Transverse colon (tissue), 4 donors: ENCODE data around the gene ABHD17A. TPM values are rescaled to one million over a fixed set of nuclear protein-coding genes. Genes with fewer than 3 reads are reported as not detected.

Experiments
- DNase-seq: peaks from one replicate; pipeline ENCODE4 v3.0.0-alpha.2; 2019
- H3K27ac ChIP-seq, 4 donors: fragments of 200-600 bp; sonication (generic); 2 replicates each; pipeline ENCODE4 v1.5.1; 2016 to 2018; ENCODE audit warnings: inconsistent platforms in 4 of 4
- H3K27me3 ChIP-seq: fragments of 200-600 bp; sonication (generic); 2 replicates; pipeline ENCODE4 v1.5.1; 2017; ENCODE audit warnings: inconsistent platforms
- H3K36me3 ChIP-seq, 4 donors: fragments of 200-600 bp; sonication (generic); 2 replicates each; pipeline ENCODE4 v1.5.1; 2017 to 2019; ENCODE audit warnings: inconsistent platforms in 4 of 4
- H3K4me1 ChIP-seq, 4 donors: fragments of 200-600 bp; sonication (generic); 2 replicates each; pipeline ENCODE4 v1.5.1; 2017 to 2020; ENCODE audit warnings: inconsistent platforms in 4 of 4
- H3K4me3 ChIP-seq, 4 donors: fragments of 200-600 bp; sonication (generic); 1 replicate in 1 of 4; 2 replicates in 3 of 4; pipeline versions ENCODE4 v1.5.1 to v1.6.1; 2017 to 2019; ENCODE audit warnings: inconsistent platforms in 4 of 4
- H3K9me3 ChIP-seq, 2 donors: fragments of 200-600 bp; sonication (generic); 2 replicates each; pipeline ENCODE4 v1.5.1; 2017 to 2019; ENCODE audit warnings: inconsistent platforms in 2 of 2
- EP300 ChIP-seq: sonication (generic); formaldehyde crosslinking; IDR thresholded peaks from one replicate; pipeline ENCODE4 v1.6.1; 2017; ENCODE audit warnings: antibody characterized with exemption, low read depth
- POLR2A ChIP-seq: fragments of 450-650 bp; IDR thresholded peaks from one replicate; pipeline ENCODE4 v1.6.1; 2016; ENCODE audit warnings: antibody characterized with exemption, mild to moderate bottlenecking, moderate library complexity
- POLR2AphosphoS5 ChIP-seq, 3 donors: sonication (generic); formaldehyde crosslinking; IDR thresholded peaks; one replicate each; pipeline ENCODE4 v1.6.1; 2016; ENCODE audit warnings: antibody characterized with exemption in 3 of 3
- WGBS, 2 donors: methylation state at CpG; one replicate each; pipeline ENCODE4 v1.1.5; 2018; ENCODE audit warnings: low coverage in 1 of 2; 5-methylcytosine and 5-hydroxymethylcytosine counted together
- in situ Hi-C, 4 donors: fragments of 200-750 bp; cut with MboI; loops; one replicate each; pipeline versions ENCODE4 v1.15.0 to v1.15.1; 2017; ENCODE audit warnings: low sequenced_read_pairs in 3 of 4, low pct_ligation_motif_present in 1 of 4, low pct_unique_long_range_greater_than_20kb in 1 of 4
- intact Hi-C: fragments of 100-400 bp; cut with DNase I; formaldehyde crosslinking; loops from one replicate; pipeline ENCODE4 v1.15.1; 2023; ENCODE audit warnings: low total_unique reads
- total RNA-seq, 4 donors: library from RNA; depleted of rRNA; stranded (reverse); fragments of >200 nt; gene quantifications; one replicate each; pipeline ENCODE4 v1.1.0, GENCODE V29; 2016
- TF ChIP-seq, protein P1 (sequence below), 5 experiments: fragments of 200-600 bp in 3 of 5; fragments of 450-650 bp in 2 of 5; sonication (generic) in 3 of 5; IDR thresholded peaks; 1 replicate in 2 of 5; 2 replicates in 3 of 5; pipeline ENCODE4 v1.5.1; 2016 to 2017; ENCODE audit warnings: antibody characterized with exemption in 5 of 5, inconsistent platforms in 3 of 5, mild to moderate bottlenecking in 2 of 5, moderate library complexity in 1 of 5

ABHD17A gene
- total RNA-seq, 4 donors from 2014 or later = 90.0 to 179 (median 140) TPM

DNA sequence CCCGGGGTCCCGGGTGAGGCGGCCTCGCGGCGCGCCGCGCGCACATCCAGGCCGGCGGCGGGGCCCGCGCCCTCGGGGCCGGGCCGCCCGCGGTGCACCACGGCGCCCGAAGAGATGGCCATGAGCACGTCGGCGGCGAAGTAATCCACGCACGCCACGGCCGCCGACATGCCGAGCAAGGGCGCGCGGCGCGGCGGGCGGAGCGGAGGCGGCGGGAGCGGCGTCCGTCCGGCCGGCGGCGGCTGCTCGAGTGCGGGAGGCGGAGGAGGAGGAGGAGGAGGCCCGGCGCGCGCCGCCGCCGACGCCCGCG is 22.0 kb downstream of the ABHD17A start, which contains the start of gene KLF16:
TSS of gene KLF16 (minus strand) at position 252 of the 310 bp plus-strand sequence. CDS start at position 170, 82 bp downstream.
- H3K36me3 ChIP-seq = no peaks in the 10 kb centered on the region
- H3K4me1 ChIP-seq = peaks cover 41 to 55% (median 47%) of the 10 kb centered on the region in 4 donors
- H3K27me3 ChIP-seq = no peaks in the 10 kb centered on the region
- DNase-seq = no peak
- no peaks in the 10 kb centered on the region for H3K9me3 ChIP-seq
- TF ChIP-seq EP300 = no peak
- TF ChIP-seq POLR2AphosphoS5 (IDR thresholded peaks at IDR 0.05) = peak in 2 of 3 donors; percentile 35 to 43
- in situ Hi-C loops = no loop called here
- WGBS, 2 donors = 0% methylated on average over 21 of the region's 63 CpGs; no CpG with 5 or more reads in 1 of the 2 donors
- intact Hi-C loops = no loop called here
- H3K4me3 ChIP-seq = peak within 1 kb of the TSS; percentile 71 to 81 (median 76)
- peak within 1 kb of the TSS; percentile 91 to 96 (median 94) for H3K27ac ChIP-seq

DNA sequence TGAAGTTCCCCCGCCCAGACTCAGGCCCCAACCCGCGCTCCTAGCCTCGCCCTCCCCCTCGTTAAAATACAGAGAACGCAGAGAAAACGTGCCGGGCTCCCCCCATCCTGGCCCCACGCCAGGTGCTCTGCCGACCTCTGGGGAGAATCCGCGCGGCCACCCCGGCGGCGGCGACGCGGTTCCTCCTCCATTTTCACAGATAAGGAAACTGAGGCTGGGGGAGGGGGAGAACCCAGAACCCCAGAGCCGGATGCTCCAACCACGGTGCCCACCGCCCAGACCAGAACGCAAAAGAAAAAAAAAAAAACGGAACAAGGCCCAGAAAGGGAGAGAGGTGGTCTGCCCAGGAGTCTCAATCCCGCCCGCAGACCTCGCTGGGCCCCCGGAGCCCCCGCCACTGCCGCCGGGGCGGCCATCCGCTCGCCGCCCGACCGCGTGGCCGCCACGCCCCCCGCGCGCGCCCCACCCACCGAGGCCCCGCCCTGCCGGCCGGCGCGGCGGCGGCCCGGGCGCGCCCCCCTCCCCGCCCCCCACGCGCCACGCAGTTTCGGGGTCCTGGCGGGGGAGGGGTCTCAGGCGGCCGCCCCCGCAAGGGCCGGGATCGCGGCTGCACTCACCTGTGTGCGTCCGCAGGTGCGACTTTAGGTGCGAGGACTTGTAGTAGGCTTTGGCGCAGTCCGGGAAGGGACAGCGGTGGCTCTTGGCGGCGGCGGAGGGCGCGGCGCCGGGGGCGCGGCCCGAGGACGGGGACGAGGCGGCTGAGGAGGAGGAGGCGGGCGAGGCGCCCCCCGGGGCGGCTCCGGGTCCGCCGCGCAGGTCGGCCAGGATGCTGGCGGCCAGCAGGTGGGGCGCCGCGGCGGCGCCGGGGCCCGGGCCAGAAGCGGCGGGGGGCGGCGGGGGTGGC is 22.6 kb downstream of the ABHD17A start:
- Histone ChIP-seq H3K4me3 (peak overlapping the region; percentile 64 to 76 (median 74)), H3K4me1 (peaks cover 45 to 61% (median 53%) of the 10 kb centered on the region in 4 donors), H3K9me3 (no peaks in the 10 kb centered on the region), H3K36me3 (no peaks in the 10 kb centered on the region), H3K27me3 (no peaks in the 10 kb centered on the region), H3K27ac (peak overlapping the region; percentile 91 to 96 (median 93))
- in situ Hi-C loops (no loop called here), intact Hi-C loops (no loop called here)
- 1% methylated on average over 45 of the region's 109 CpGs; no CpG with 5 or more reads in 1 of the 2 donors for WGBS, 2 donors
- TF ChIP-seq EP300 (no peak), POLR2AphosphoS5 (IDR thresholded peaks at IDR 0.05) (no peak), POLR2A (no peak)
- TF ChIP-seq, protein P1, sequence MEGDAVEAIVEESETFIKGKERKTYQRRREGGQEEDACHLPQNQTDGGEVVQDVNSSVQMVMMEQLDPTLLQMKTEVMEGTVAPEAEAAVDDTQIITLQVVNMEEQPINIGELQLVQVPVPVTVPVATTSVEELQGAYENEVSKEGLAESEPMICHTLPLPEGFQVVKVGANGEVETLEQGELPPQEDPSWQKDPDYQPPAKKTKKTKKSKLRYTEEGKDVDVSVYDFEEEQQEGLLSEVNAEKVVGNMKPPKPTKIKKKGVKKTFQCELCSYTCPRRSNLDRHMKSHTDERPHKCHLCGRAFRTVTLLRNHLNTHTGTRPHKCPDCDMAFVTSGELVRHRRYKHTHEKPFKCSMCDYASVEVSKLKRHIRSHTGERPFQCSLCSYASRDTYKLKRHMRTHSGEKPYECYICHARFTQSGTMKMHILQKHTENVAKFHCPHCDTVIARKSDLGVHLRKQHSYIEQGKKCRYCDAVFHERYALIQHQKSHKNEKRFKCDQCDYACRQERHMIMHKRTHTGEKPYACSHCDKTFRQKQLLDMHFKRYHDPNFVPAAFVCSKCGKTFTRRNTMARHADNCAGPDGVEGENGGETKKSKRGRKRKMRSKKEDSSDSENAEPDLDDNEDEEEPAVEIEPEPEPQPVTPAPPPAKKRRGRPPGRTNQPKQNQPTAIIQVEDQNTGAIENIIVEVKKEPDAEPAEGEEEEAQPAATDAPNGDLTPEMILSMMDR (IDR thresholded peaks at IDR 0.05) = no peak
- DNase-seq = peak; percentile 60

DNA sequence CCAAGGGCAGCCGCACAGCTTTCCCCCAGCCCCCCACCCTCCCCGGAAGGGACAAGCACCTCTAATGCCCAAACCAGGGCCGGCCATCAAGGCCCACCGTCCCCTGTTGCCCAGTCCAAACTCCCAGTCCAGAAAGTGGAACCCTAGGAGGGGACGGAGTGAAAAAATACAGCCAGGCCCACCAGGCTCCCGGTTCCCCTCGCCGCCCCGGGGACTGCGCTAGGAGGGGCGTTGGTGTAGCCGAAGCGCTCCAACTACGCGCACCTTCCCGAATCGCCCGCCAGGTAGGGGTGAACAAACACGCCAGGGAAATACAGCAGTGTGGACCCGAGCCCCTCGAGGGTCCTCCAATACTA is 23.2 kb downstream of the ABHD17A start:
- Histone ChIP-seq H3K36me3 (no peaks in the 10 kb centered on the region), H3K27me3 (no peaks in the 10 kb centered on the region), H3K9me3 (no peaks in the 10 kb centered on the region), H3K4me3 (peak overlapping the region; percentile 64 to 75 (median 72)), H3K27ac (peak overlapping the region; percentile 91 to 96 (median 93)), H3K4me1 (peaks cover 49 to 68% (median 58%) of the 10 kb centered on the region in 4 donors)
- in situ Hi-C loops (no loop called here), intact Hi-C loops (no loop called here)
- WGBS, 2 donors = 3% methylated on average over 21 of the region's 21 CpGs; no CpG with 5 or more reads in 1 of the 2 donors
- no peak for DNase-seq
- TF ChIP-seq, protein P1 (IDR thresholded peaks at IDR 0.05) = peak in 1 of 5 experiments; percentile 38
- no peak for TF ChIP-seq POLR2AphosphoS5 (IDR thresholded peaks at IDR 0.05)

DNA sequence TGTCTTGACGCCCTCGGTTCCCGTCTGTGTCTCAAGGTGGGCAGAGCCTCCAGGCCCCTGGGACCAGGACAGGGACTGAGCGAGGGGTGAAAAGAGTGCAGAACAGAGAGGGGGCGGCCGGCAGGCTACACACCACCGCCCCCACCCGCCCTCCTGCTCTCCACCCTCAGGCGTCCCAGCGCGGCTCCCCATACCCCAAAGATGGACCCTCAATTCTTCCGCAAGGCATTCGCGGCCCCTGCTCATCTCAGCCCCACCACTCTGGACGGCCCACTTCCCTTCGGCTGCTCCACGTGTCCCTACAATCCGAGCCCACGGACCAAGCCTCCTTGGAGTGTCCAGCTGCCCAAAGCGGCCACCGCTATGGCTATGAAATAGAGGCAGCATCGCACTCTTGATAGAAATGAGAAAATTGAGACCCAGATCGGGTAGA is 23.7 kb downstream of the ABHD17A start:
- intact Hi-C loops = no loop called here
- H3K4me1 ChIP-seq = peaks cover 49 to 71% (median 59%) of the 10 kb centered on the region in 4 donors
- peak overlapping the region; percentile 91 to 96 (median 93) for H3K27ac ChIP-seq
- TF ChIP-seq POLR2A (no peak), EP300 (no peak), POLR2AphosphoS5 (IDR thresholded peaks at IDR 0.05) (no peak)
- TF ChIP-seq, protein P1 (IDR thresholded peaks at IDR 0.05) = no peak
- H3K27me3 ChIP-seq = no peaks in the 10 kb centered on the region
- in situ Hi-C loops = no loop called here
- H3K4me3 ChIP-seq = peak overlapping the region in 3 of 4 donors; percentile 64 to 75 (median 73)
- no peaks in the 10 kb centered on the region for H3K36me3 ChIP-seq
- H3K9me3 ChIP-seq = no peaks in the 10 kb centered on the region
- DNase-seq = no peak
- WGBS, 2 donors = 28% methylated on average over 23 of the region's 23 CpGs; no CpG with 5 or more reads in 1 of the 2 donors
